MM.1S (cell line): ENCODE data around the gene USP5.
"Not testable (repeated sequence)": the region's sequence is repeated elsewhere in the genome, so short reads cannot be mapped to it uniquely, and the experiment has no call there.

Experiments
- DNase-seq: peaks from one replicate; pipeline ENCODE4 v3.0.0-alpha.2; 2015
- H2AFZ ChIP-seq: fragments of 300-600 bp; sonication (generic); 2 replicates; pipeline ENCODE4 v1.6.0; 2016; ENCODE audit warnings: antibody characterized with exemption, low read length
- H3F3A ChIP-seq: fragments of 300-600 bp; sonication (generic); 2 replicates; pipeline ENCODE4 v1.6.1; 2016; ENCODE audit warnings: mild to moderate bottlenecking, antibody characterized with exemption, low read length, moderate library complexity, mixed read lengths; ENCODE audit not compliant: insufficient read depth
- H3K27ac ChIP-seq: fragments of 300-600 bp; sonication (generic); 2 replicates; pipeline ENCODE4 v1.5.1; 2016; ENCODE audit warnings: mild to moderate bottlenecking, low read length
- H3K27me3 ChIP-seq: fragments of 300-600 bp; sonication (generic); replicated peaks from 2 replicates; pipeline ENCODE4 v1.6.0; 2016; ENCODE audit warnings: low read length; ENCODE audit not compliant: insufficient read depth
- H3K36me3 ChIP-seq: fragments of 300-600 bp; sonication (generic); replicated peaks from 2 replicates; pipeline ENCODE4 v1.6.1; 2016; ENCODE audit warnings: mild to moderate bottlenecking, low read length, mixed read lengths; ENCODE audit not compliant: insufficient read depth
- H3K4me1 ChIP-seq: fragments of 300-600 bp; sonication (generic); 2 replicates; pipeline ENCODE4 v1.6.1; 2016; ENCODE audit warnings: low read length, mixed read lengths
- H3K4me2 ChIP-seq: fragments of 300-600 bp; sonication (generic); 2 replicates; pipeline ENCODE4 v1.6.0; 2016; ENCODE audit warnings: low read depth, low read length
- H3K4me3 ChIP-seq: fragments of 300-600 bp; sonication (generic); 2 replicates; pipeline ENCODE4 v1.5.1; 2016; ENCODE audit warnings: low read length, mixed read lengths
- H3K79me2 ChIP-seq: fragments of 300-600 bp; sonication (generic); 2 replicates; pipeline ENCODE4 v1.6.1; 2016; ENCODE audit warnings: mixed run types, low read length, mixed read lengths
- H3K9ac ChIP-seq: fragments of 300-600 bp; sonication (generic); 2 replicates; pipeline ENCODE4 v1.6.1; 2016; ENCODE audit warnings: low read length, mixed read lengths
- H3K9me2 ChIP-seq: fragments of 300-600 bp; sonication (generic); replicated peaks from 2 replicates; pipeline ENCODE4 v1.6.1; 2016; ENCODE audit warnings: mild to moderate bottlenecking, low read length, mixed read lengths; ENCODE audit not compliant: insufficient read depth
- H3K9me3 ChIP-seq: fragments of 300-600 bp; sonication (generic); replicated peaks from 2 replicates; pipeline ENCODE4 v1.6.1; 2016; ENCODE audit warnings: mild to moderate bottlenecking, low read length, mixed read lengths; ENCODE audit not compliant: insufficient read depth
- H4K20me1 ChIP-seq: fragments of 300-600 bp; sonication (generic); 2 replicates; pipeline ENCODE4 v1.6.1; 2016; ENCODE audit warnings: mild to moderate bottlenecking, low read length, moderate library complexity, mixed read lengths; ENCODE audit not compliant: insufficient read depth
- CTCF ChIP-seq: fragments of 300-600 bp; sonication (generic); IDR thresholded peaks from 2 replicates; pipeline ENCODE4 v1.5.1; 2016; ENCODE audit warnings: antibody characterized with exemption, low read length, mixed read lengths
- EZH2 ChIP-seq: fragments of 300-600 bp; sonication (generic); optimal IDR thresholded peaks from 2 replicates; pipeline ENCODE3; 2017; ENCODE audit warnings: low read depth, mild to moderate bottlenecking, antibody characterized with exemption, low read length, mixed read lengths
- EZH2phosphoT487 ChIP-seq: fragments of 300-600 bp; sonication (generic); IDR thresholded peaks from 2 replicates; pipeline ENCODE4 v1.6.1; 2018; ENCODE audit warnings: antibody characterized with exemption, low read length

USP5 gene

GRCh38 chr12:6887460-6887859 is 35.5 kb downstream of the USP5 start:
- Histone ChIP-seq H3K9me3 (no peaks in the 10 kb centered on the region), H3K36me3 (no peaks in the 10 kb centered on the region), H2AFZ (no peak overlapping the region), H3K79me2 (no peaks in the 10 kb centered on the region), H3K4me1 (peaks cover 11% of the 10 kb centered on the region), H4K20me1 (no peaks in the 10 kb centered on the region), H3K9me2 (no peaks in the 10 kb centered on the region), H3K4me3 (no peak overlapping the region), H3K9ac (no peak overlapping the region), H3F3A (peaks cover 9% of the 10 kb centered on the region; the same call in 1 of the 2 replicates), H3K27ac (no peak overlapping the region), H3K4me2 (no peak overlapping the region), H3K27me3 (no peaks in the 10 kb centered on the region)
- TF ChIP-seq EZH2 (no peak), CTCF (no peak), EZH2phosphoT487 (no peak)
- no peak for DNase-seq

GRCh38 chr12:6888360-6888759 is 36.4 kb downstream of the USP5 start:
- peaks cover 9% of the 10 kb centered on the region; the same call in 1 of the 2 replicates for H3F3A ChIP-seq
- no peaks in the 10 kb centered on the region for H3K27me3 ChIP-seq
- H3K9me3 ChIP-seq = no peaks in the 10 kb centered on the region
- no peak overlapping the region for H3K4me3 ChIP-seq
- no peaks in the 10 kb centered on the region for H3K9me2 ChIP-seq
- DNase-seq = no peak
- no peak overlapping the region for H2AFZ ChIP-seq
- H4K20me1 ChIP-seq = no peaks in the 10 kb centered on the region
- H3K36me3 ChIP-seq = no peaks in the 10 kb centered on the region
- TF ChIP-seq EZH2phosphoT487 (no peak), CTCF (no peak), EZH2 (no peak)
- no peak overlapping the region for H3K4me2 ChIP-seq
- peaks cover 11% of the 10 kb centered on the region for H3K4me1 ChIP-seq
- H3K9ac ChIP-seq = no peak overlapping the region
- H3K27ac ChIP-seq = no peak overlapping the region
- no peaks in the 10 kb centered on the region for H3K79me2 ChIP-seq

- H3K36me3 ChIP-seq, H3K9me3 ChIP-seq, H4K20me1 ChIP-seq, DNase-seq, H3K9me2 ChIP-seq, H3K9ac ChIP-seq, H3K79me2 ChIP-seq, H3F3A ChIP-seq, H3K27ac ChIP-seq, H2AFZ ChIP-seq, H3K4me2 ChIP-seq, H3K4me3 ChIP-seq, H3K27me3 ChIP-seq: not testable (repeated sequence)
- H3K4me1 ChIP-seq = peaks cover 11% of the 10 kb centered on the region
Measured at GRCh38 chr12:6888794-6889193, 36.8 kb downstream of the USP5 start.

- not testable (repeated sequence) for H3K36me3 ChIP-seq, H4K20me1 ChIP-seq, H3K79me2 ChIP-seq, DNase-seq, H3K27me3 ChIP-seq, H3K9ac ChIP-seq, H3K9me2 ChIP-seq, H3K4me3 ChIP-seq, H3K9me3 ChIP-seq, H2AFZ ChIP-seq, H3F3A ChIP-seq
- Histone ChIP-seq H3K27ac (peak overlapping the region; percentile 75; the same call in 1 of the 2 replicates), H3K4me2 (peak overlapping the region; percentile 86; the same call in 1 of the 2 replicates), H3K4me1 (peaks cover 11% of the 10 kb centered on the region)
Measured at GRCh38 chr12:6889775-6890573, 38.0 kb downstream of the USP5 start.
